Activated CD4-positive, alpha-beta T cell treated with anti-CD3 and anti-CD28 coated beads for 24 hours (primary cell): ENCODE results near the gene EPN2.

Experiments
- DNase-seq, 2 donors: peaks; one replicate each; pipeline ENCODE4 v3.0.0-alpha.2; 2020; ENCODE audit warnings: low read depth in 2 of 2

EPN2 gene

DNA sequence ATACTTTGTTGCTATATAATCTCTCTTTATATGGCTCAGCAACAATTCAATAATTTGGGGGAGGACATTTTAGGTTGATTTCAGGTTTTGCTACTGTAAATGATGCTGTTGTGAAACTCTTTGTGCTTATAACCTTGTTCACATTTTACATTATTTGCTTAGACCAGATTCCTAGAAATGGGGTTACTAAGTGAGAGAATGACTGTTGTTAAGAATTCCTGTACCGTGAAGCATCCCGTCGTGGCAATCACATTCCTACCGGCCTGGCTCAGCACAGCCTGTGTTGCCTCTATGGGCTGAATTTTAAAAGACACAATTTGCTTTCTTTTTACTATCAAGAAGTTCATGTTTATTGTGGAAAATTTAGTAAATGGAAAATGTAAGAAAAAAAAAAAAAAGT is 94.0 kb downstream of the EPN2 start:
- no peak for DNase-seq

DNA sequence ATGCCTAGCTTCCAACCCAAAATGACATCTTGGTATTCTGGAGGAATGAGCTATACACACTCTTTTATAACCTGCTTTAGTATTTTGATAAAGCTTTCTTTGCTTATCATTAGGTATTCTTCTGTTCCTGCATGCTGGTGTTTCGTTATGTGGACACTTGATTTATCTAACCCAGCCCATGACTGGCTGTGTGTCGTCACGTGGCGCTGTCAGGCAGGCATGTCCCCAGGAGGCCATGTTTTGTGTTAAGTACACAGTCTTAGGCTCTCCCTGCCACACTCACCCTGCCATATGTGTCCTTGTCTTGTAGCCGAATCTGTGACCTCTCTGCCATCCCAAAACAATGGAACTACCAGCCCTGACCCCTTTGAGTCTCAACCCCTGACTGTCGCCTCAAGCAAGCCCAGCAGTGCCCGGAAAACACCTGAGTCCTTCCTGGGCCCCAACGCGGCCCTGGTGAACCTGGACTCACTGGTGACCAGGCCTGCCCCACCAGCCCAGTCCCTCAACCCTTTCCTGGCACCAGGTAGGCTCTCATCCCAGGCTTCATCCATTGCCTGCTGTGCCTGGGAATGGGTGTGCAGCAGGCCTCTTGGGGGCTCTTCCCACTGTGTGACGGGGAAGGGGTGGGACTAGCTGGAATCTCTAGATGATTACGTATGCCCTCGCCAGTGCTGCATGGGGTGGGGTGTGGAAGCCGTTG is 94.5 kb downstream of the EPN2 start:
- no peak for DNase-seq

DNA sequence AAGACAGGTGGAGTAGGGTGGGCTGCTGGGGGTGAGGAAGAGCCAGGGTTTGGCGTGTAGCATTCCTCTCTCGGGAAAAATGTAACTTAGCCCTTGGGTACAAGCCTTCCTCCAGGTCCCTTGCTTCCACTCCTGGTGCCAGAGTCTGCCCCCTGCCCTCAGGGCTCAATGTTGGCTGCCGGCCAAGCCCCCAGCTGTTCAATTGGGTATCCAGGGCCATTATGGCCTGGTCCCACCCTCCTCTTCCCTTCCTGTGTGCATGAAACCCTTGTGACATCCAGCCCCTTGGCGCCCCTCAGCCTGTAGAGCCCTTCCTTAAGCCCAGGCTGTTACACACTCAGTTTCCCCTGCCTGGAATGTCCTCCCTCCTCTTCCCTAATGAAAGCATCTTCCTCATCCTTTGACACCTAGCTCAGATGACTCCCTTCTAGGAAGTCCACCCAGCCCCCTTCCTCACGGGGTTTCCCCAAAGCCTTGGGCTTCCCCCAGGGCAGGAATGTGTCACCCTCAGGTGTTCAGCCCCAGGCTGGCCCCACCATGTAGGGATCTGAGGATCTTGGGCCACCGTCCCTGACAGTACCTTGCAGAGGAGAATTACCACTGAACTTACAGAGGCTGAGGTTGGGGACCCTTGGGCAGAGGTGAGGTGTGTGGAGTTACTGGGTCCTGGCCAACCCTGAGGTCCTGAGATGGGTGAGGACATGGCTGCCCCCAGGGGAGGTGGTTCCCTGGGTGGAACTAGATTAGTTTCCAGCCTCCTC is 95.4 kb downstream of the EPN2 start:
- no peak for DNase-seq

DNA sequence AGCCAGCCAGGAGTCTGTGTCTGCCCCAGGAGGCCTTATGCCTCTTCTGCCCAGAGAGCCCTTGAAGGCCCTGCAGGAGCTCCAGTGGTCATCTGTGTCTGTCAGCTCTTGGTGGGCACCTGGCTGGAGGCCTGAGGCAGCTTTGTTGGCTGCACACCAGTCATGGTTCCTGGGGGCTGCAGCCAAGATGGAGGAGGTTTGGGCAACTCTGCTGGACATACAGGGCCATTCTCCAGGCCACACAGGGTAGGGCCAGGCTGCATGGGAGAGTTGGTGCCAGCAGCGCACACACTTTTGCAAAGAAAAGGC is 95.9 kb downstream of the EPN2 start:
- DNase-seq: no peak

DNA sequence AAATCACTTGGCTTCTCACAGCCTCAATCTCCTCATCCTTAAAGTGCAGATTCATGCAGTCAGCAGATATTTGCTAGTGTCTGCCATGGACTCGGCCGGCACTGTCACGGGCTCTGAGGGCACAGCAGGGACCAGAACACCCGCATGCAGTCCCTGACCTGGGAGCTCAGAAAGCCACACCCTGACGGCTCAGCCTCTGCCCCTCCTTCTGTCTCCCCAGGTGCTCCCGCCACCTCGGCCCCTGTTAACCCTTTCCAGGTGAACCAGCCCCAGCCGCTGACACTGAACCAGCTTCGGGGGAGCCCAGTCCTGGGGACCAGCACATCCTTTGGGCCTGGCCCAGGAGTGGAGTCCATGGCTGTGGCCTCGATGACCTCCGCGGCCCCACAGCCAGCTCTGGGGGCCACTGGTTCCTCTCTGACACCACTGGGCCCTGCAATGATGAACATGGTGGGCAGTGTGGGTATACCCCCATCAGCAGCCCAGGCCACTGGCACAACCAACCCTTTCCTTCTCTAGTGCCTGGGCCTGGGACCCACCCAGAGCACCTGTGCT is 96.6 kb downstream of the EPN2 start:
- DNase-seq: no peak

DNA sequence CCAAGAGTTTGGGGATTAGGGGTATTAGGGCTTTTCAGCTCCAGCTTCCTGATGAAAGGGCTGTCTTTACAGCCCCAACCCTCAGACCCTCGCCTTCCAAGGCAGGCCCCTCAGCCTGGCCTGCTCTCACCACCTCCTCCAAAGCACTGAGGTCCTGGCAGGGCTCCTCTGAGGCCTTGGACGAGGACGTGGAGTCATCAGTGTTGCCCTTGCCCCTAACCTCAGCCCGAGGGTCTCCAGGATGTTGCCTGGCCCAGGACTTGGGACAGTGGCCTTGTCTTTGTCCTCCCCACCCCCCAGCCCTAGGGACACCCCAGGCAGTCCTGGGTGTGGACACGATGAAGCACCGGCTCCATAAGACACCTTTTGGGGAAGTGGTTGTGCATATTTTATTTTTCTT is 97.2 kb downstream of the EPN2 start:
- DNase-seq: no peak

DNA sequence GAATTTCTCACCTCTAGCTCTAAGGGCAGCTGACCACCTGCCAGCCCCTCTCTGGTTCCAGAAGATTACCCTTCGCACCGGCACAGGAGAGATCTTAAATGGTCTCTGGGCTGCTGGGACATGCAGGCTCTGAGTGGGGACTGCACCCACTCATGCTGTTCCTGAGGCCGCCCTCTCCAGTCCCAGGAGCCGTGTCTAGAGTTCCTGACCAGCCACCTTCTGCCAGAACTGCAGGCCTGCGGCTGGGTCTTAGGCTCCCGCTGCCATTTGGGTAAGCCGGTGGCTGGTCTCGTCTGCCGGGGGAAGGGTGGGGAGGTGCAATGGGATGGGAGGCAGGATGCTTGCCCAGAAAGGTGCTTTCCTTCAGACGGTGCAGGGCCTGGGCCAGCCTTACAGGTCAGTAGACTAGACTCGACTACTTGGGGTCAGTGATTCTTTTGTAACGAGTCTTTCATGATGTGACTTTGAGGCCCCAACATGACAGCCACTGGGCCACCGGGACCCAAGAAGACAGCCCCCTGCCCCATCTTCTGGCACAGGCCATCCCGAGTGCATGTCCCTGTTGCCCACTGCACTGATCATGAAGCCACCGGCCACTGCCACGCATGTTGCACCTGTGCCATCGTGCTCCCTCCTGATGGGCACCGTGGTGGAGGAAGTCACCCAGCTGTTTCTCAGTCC is 98.9 kb downstream of the EPN2 start:
- DNase-seq: no peak

DNA sequence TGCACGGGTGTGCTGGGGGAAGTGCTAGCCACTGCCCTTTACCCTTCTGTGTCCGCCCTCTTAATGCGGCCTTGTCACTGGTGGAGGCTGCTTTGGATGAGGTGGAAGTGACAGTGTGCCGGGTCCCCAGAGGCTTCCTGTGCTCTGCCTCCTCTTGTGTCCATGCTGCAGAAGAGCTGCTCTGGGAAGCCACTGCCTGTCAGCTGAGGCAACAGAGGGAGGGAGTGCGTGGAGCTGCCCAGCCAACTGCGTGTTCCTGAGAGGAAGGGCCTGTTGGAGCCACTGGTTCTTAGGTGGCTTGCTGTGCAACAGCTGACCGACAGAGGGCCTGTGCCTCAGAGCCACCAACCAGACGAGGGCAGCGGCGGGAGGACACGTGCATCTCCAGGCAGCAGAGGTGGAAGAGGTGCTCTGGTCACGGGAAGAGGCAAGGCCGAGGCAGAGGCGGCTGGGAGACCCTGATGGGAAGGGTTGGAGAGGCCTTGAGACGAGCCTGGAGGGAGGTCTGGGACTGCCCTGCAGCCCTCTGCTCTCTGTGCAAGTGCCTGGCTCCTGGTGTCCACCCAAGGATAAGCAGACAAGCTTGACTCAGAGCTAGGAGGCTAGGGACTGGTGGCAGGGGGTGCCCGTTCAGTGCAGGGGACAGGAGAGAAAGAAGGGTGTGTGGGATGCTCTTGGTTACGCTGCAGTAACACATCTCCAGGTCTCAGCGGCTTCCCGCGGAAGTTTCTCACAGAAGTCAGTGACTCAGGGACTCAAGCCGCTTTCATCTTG is 100.0 kb downstream of the EPN2 start:
- DNase-seq: no peak

DNA sequence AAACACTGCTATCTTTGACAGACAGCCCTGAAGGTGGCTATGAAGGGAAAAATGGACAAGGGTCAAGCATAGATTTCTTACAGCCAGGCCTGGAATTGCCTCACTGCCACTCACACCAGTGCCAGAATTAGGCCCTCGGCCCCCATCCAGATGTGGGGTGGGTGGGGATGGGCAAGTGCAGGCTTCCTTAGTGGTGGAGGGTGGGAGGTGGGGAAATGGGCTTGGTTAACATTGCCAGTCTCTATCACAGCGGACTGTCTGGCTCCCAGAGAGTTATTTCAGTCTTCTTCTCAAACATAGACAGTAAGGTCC is 100.5 kb downstream of the EPN2 start:
- DNase-seq: no peak

DNA sequence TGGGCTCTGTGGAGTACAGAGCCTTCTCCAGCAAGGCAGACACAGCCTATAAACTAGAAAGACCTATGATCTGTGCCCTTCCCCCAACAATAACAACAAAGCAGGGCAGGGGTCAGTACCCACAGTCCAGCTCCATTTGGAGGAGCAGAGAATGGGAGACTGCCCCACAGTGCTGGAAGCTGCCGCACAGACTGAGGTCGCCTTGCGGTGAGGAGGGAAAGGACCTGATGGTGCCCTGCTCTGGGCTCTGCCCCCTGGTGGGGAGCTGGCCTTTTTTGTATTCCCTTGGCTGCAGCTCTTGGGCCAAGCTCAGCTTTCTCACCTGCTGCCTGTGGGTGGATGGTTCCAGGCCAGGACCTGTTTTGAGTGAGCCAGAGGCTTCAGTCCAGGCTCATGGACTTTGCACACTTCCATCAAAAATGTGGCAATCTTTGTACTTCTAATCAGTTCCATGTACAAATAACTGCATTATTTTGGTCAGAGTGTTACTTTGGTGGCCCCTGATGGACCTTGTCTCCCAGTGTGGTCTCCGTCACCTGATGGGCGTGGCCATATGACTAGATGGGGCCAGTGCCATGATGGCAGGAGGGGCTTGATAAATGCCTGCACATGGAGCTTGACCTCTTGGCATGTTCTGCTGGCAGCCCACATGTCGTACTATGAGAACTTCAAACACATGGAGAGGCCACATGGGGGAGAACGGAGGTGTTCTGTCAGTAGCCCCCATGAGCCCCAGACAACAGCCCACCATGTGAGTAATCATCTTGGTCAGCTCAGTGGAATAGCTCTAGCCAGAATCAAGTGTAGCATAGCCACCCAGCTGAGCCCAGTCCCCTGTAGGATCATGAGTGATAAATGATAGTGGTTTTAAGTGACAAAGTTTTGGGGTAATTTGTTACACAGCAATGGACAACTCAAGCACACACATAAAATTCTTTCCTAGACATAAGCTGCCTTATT is 101.1 kb downstream of the EPN2 start:
- peak; percentile 40 to 56 for DNase-seq

DNA sequence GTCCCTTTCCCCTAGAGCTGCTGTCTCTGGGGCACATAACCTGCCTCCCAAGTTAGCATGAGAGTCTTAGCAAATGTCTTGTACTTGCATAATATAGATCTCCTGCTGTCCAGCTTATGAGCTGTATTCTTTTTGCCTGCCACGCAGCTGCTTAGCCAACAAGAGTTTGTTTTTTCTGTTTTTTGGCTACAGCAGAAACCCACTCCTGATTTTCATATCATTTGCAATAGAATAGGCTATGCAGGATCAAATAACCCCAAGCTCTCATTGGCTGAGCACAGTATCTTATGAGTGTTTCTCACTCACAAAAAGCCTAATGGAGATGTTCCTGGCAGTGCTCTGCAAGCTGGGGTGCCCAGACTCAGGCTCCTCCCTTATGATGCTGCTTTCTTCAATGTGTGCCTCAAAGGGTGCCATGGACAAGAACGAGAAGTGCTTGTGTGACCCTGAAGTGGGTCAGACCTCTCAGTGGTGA is 102.2 kb downstream of the EPN2 start:
- DNase-seq: no peak

DNA sequence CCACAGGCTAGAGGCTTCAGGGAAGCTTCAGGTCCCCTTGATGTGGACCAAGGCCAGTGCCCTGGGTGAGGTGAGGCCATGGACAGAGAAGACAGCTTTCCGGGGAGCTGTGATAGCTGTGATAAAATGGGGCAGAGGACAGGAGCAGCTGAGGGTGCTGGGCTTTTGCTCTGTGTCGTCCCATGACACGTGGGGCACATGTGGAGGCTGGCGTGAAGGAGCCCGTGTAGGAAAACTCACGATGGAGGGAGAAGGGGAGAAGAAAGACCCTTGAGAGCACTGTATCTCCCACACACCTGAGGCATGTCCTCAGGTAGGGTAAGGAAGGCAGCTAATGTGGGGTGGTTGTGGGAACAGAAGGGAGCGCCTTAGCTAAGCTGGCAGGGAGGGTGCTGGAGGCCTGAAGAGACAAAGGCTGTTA is 104.1 kb downstream of the EPN2 start:
- no peak for DNase-seq

DNA sequence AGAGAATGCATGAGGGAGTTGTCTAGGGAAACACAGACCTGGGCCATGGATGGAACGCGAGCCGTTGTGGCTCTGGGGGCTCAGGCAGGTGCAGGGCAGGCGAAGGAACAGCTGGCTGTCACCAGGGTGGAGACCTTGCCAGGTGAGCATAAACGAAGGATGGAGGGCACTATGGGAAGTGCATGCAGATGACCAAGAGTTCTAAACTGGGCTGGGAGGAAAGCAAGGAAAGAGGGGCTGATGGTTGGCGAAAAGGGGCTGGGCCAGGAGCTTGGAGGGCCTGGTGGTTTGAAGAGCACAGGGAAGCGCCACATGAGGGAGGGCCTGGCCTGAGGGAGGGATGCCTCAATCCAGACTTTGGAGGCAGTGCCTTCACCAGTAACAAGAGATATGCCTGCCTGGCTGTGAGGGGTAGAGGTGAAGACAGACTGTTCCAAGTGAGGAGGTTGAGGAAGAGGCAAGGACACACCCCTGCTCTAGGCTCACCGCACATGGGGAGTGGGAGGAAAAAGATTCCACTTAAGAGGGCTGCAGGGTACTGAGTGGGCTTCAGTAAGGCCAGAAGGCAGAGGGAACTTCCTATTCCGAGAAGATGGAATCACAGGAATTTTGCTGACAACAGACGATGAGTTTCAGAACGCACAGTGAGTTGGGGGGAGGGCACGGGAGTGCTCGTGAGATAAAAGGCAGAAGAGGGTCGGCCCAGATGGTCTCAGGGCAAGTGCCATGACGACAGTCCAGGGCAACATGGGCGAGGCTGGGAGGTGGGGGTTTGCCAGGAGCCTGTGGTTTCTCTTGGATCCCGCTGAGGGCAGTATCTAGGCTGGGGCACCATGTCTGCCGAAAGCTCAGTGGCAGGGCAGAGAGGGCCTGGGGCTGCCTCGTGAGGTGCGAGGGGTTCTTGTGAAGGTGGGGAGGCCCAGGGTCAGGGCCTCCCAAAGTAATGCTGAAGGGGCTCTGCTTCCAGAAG is 104.8 kb downstream of the EPN2 start:
- no peak for DNase-seq

DNA sequence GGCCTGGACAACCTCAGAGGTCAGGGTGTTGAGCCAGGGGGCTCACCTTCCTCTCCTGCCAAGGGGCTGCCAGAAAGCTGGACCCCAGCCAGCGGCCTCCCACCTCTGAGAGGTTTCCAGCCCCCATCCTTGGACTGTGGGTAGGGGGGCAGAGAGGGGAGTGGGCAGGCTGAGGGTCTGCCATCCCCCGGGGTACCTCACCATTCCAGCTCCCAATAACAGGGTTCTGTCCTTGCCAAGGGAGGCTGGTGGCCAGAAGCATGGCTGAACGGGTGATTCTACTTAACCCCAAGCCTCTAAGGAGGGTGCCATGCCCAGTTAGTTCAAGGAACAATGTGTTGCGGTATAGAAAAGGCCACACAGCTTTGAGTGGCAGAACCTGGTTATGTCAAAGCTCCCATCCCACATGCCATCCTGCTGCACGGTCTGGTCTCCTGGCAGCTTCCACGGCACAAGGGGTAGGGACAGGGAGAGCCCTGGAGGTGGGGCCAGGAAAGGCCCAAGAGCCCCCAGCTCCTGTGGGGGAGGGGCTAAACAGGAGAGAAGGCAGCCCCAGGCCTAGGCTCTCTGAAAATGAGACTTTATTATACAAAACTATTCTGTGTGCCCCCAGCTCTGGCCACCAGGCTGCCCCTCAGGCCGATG is 105.6 kb downstream of the EPN2 start:
- no peak for DNase-seq

DNA sequence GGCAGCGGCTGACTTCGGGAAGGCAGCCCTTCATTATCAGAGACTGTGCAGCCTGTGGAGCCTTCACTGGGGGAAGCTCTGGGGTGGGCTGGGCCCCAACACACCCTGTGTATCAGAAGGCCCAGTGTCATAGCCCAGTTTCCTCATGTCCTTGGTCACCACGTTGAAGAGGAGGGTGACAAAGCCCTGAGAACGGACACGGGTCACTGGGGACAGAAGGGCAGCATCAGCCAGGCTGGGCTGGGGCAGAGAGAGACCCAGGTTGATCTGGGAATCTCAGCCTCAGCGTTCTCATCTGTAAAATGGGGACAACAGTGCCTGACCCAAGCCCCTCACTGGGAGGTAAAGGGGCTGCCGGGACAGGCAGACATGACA is 106.1 kb downstream of the EPN2 start:
- DNase-seq: no peak

DNA sequence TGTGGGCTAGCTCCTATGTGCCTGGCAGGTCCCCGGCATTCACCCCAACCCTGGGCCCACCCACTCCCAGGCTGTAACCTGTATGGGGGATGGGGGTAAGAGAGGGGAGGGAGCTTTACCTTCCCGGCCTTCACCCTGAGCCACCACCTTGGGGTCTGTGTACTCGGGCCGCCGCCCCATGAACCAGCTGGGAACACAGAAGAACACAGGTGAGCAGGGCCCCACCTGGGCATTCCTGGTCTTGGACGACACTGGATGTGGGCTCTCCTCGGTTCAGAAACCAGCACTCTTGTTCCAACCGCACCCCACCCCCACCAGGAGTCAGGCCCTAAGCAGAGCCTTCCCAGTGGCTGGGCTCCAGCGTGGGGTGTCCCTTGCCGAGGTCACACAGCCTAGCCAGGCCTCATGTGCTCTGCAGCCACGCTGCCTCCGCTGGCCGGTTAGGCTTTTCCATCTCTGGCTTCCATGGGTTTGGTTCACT is 106.5 kb downstream of the EPN2 start:
- no peak for DNase-seq

DNA sequence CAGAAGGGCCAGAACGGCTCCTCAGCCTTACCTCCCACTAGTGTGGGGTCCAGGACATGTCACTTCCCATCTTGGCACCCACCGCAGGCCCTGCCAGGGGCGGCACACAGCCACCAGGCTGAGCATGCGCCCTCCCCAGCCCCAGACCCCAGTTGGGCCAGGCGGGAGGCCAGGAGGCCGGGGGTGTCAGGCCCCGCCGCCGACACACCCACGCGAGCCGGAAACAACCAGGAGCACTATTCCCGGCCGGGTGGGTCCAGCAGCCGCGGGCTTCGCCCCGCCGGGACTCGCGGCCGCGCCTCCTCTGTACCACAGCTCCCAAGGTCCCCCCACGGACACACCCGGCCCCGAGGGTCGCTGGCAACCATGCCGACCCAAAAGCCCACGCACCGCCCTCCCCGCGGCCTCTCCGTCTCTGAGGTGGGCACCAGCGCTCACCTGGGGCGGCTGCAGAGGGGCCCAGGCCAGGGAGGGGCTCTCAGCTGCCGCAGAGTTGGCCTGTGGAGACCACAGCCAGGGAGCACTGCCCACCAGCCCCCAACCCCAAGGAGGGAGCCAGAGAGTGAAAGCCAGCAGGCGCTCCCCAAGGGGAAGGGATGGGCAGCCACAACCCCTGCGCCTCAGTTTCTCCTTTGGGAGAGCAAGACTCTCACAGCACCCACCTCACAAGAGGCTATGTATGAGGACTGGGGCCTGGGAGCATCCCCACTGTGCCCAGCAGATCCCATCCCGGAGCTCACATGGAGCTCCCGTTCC is 107.3 kb downstream of the EPN2 start:
- DNase-seq: no peak

DNA sequence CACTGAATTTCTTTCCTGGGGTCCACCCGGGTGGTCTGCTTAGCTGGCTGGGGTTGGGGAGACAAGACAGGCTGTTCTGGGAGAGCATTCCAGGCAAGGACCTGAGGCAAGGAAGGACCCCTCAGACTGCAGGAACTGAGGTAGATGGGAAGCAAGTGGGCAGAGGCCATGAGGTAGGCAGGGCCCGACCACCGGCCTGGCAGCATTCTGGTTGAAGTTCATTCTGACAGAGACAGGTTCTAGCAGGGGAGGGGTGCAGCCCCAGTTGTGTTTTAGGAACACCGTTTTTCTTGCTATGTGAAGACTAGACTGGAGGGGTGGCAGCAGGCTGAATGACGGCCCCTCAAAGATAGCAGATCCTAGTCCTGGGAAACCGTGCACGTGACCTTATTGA is 107.9 kb downstream of the EPN2 start:
- no peak for DNase-seq
